Colonic mucosa (tissue), 4 donors: ENCODE measurements around the gene CABLES2. TPM values are rescaled to one million over a fixed set of nuclear protein-coding genes. Genes with fewer than 3 reads are reported as not detected.

Experiments
- DNase-seq: peaks from one replicate; pipeline ENCODE4 v3.0.0-alpha.2; 2020
- H3K27ac ChIP-seq: fragments of 200-600 bp; one replicate; pipeline ENCODE4 v1.8.0; 2021
- H3K27me3 ChIP-seq: fragments of 200-600 bp; one replicate; pipeline ENCODE4 v1.8.0; 2021
- H3K36me3 ChIP-seq: fragments of 200-600 bp; one replicate; pipeline ENCODE4 v1.8.0; 2021
- H3K4me1 ChIP-seq: fragments of 200-600 bp; one replicate; pipeline ENCODE4 v1.8.0; 2021; ENCODE audit warnings: mild to moderate bottlenecking
- H3K4me3 ChIP-seq: fragments of 200-600 bp; one replicate; pipeline ENCODE4 v1.8.0; 2021
- H3K9ac ChIP-seq, 2 donors: one replicate each; pipeline ENCODE4 v1.7.0; 2013; ENCODE audit warnings: control low read depth in 2 of 2, low read depth in 2 of 2, low read length in 2 of 2
- H3K9me3 ChIP-seq: fragments of 200-600 bp; one replicate; pipeline ENCODE4 v1.8.0; 2021
- CTCF ChIP-seq: fragments of 200-600 bp; IDR thresholded peaks from one replicate; pipeline ENCODE4 v1.8.0; 2022; ENCODE audit warnings: antibody characterized with exemption, mild to moderate bottlenecking
- intact Hi-C: fragments of 100-400 bp; cut with DNase I; formaldehyde crosslinking; loops from one replicate; pipeline ENCODE4 v1.14.1; 2022
- total RNA-seq, 2 donors: library from RNA; stranded (reverse); fragmentation: NEBNext Ultra II Directional in 1 of 2; extraction: Animal tissue kit (Norgen Biotek cat#: 25700) in 1 of 2; gene quantifications; one replicate each; pipeline ENCODE4 v1.2.1, GENCODE V29; 2021
- donor health status: healthy.
- donor health status: DM: no; HTN: no; CAD: no.
- donor health status: DM: no; HTN: no; CAD: no.

The CABLES2 gene
- total RNA-seq, 2 donors from 2014 or later, result 7.8 to 10.5 TPM

GRCh38 chr20:62370807-62371587 is 36.1 kb downstream of the CABLES2 start:
- H3K4me3 ChIP-seq, result no peak overlapping the region
- peak overlapping the region in 1 of 2 donors; percentile 12 for H3K9ac ChIP-seq
- no peaks in the 10 kb centered on the region for H3K9me3 ChIP-seq
- TF ChIP-seq CTCF, result no peak
- peaks cover 30% of the 10 kb centered on the region for H3K27me3 ChIP-seq
- intact Hi-C loops, result no loop called here
- peak overlapping the region; percentile 28 for H3K27ac ChIP-seq
- peaks cover 18% of the 10 kb centered on the region for H3K4me1 ChIP-seq
- no peak for DNase-seq
- H3K36me3 ChIP-seq, result no peaks in the 10 kb centered on the region

- TF ChIP-seq CTCF, result no peak
- peaks cover 32% of the 10 kb centered on the region for H3K27me3 ChIP-seq
- peak overlapping the region; percentile 28 for H3K27ac ChIP-seq
- no peaks in the 10 kb centered on the region for H3K36me3 ChIP-seq
- no peak overlapping the region for H3K4me3 ChIP-seq
- intact Hi-C loops, result no loop called here
- DNase-seq, result no peak
- peak overlapping the region in 1 of 2 donors; percentile 12 for H3K9ac ChIP-seq
- H3K9me3 ChIP-seq, result no peaks in the 10 kb centered on the region
- peaks cover 19% of the 10 kb centered on the region for H3K4me1 ChIP-seq
Observed at GRCh38 chr20:62370115-62370806, 36.8 kb downstream of the CABLES2 start.

GRCh38 chr20:62369815-62370114 is 37.3 kb downstream of the CABLES2 start:
- H3K9ac ChIP-seq, result no peak overlapping the region
- no peaks in the 10 kb centered on the region for H3K36me3 ChIP-seq
- H3K4me3 ChIP-seq, result no peak overlapping the region
- DNase-seq, result no peak
- no peak for TF ChIP-seq CTCF
- intact Hi-C loops, result no loop called here
- H3K9me3 ChIP-seq, result no peaks in the 10 kb centered on the region
- peak overlapping the region; percentile 28 for H3K27ac ChIP-seq
- H3K4me1 ChIP-seq, result peaks cover 19% of the 10 kb centered on the region
- peaks cover 30% of the 10 kb centered on the region for H3K27me3 ChIP-seq

- H3K36me3 ChIP-seq, result no peaks in the 10 kb centered on the region
- H3K27ac ChIP-seq, result peak overlapping the region; percentile 28
- H3K4me1 ChIP-seq, result peaks cover 19% of the 10 kb centered on the region
- no peak overlapping the region for H3K9ac ChIP-seq
- intact Hi-C loops, result no loop called here
- DNase-seq, result no peak
- H3K9me3 ChIP-seq, result no peaks in the 10 kb centered on the region
- TF ChIP-seq CTCF, result peak; percentile 18
- H3K27me3 ChIP-seq, result peaks cover 28% of the 10 kb centered on the region
- H3K4me3 ChIP-seq, result no peak overlapping the region
Observed at GRCh38 chr20:62368976-62369814, 37.9 kb downstream of the CABLES2 start.

- TF ChIP-seq CTCF, result no peak
- Histone ChIP-seq H3K4me3 (peak overlapping the region; percentile 61), H3K27me3 (peaks cover 28% of the 10 kb centered on the region), H3K27ac (peak overlapping the region; percentile 46), H3K4me1 (peaks cover 19% of the 10 kb centered on the region), H3K9me3 (no peaks in the 10 kb centered on the region), H3K9ac (peak overlapping the region in 1 of 2 donors; percentile 50), H3K36me3 (no peaks in the 10 kb centered on the region)
- DNase-seq, result no peak
- intact Hi-C loops, result no loop called here
Observed at GRCh38 chr20:62368392-62368975, 38.6 kb downstream of the CABLES2 start.
